ENCODE data around the gene IL16. TPM values are rescaled to one million over a fixed set of nuclear protein-coding genes. Genes with fewer than 3 reads are reported as not detected.
A peak's percentile ranks its signal among the peaks of the same experiment; 100 is the strongest.

The IL16 gene
- total and polyA plus RNA-seq, 9 of the 15 experiments (the other 6 are each of a cell fraction or from before 2014, with no cell fraction given) = 1.4 to 18.8 (median 10.6) TPM

GRCh38 chr15:81168131-81168526, 28.6 kb upstream of the IL16 start:
- Histone ChIP-seq H3K36me3 (ENCODE audit: control insufficient read depth, insufficient read depth, low read length) (peaks cover 7% of the 10 kb centered on the region; the same call in 2 of the 3 replicates), H3K9me1 (ENCODE audit: control insufficient read depth, insufficient read depth, low read length) (no peaks in the 10 kb centered on the region), H4K20me1 (replicated peaks; ENCODE audit: control insufficient read depth, insufficient read depth, low read length) (no peaks in the 10 kb centered on the region), H3K27ac (ENCODE audit: extremely low read depth, low read depth, low read length) (peak overlapping the region; percentile 81), H3K4me2 (ENCODE audit: insufficient read depth, low read length) (peak overlapping the region; percentile 33), H2AFZ (ENCODE audit: low read depth, low read length) (peak overlapping the region; percentile 64), H3K9me3 (replicated peaks; ENCODE audit: control insufficient read depth, insufficient read depth, low read depth, low read length) (no peaks in the 10 kb centered on the region), H3K9ac (ENCODE audit: insufficient read depth in 1 of 2, low read depth in 2 of 2, low read length in 2 of 2) (0 out of 4 replicates have a peak overlapping the region, but pooled peaks of 1 of the 2 experiments have one; percentile 18), H3K27me3 (ENCODE audit: control insufficient read depth in 2 of 2, insufficient read depth in 2 of 2, low read length in 2 of 2) (no peaks in the 10 kb centered on the region), H3K4me1 (replicated peaks in 1 of 2; ENCODE audit: control insufficient read depth in 2 of 2, insufficient read depth in 2 of 2, low read length in 2 of 2) (peaks cover 27 to 52% of the 10 kb centered on the region in 2 experiments), H3K79me2 (ENCODE audit: control insufficient read depth, insufficient read depth, low read length) (no peaks in the 10 kb centered on the region), H3K4me3 (no peak overlapping the region)
- ChIA-PET POLR2A (interaction anchor here (0.6 to 3.1 kb wide), 4 partner anchors 7 to 21 kb away, joined by 3 to 10 read pairs (median 4); no protein-coding TSS in a partner anchor), CTCF (ENCODE audit: low intra/inter-chr PET ratio) (no interaction called here)
- no TSS peak for BruUV-seq (replicated peaks)
- FAIRE-seq (no peak), DNase-seq (ENCODE audit: extremely low read depth in 1 of 4, low spot score in 3 of 4) (no peak), ATAC-seq (peak; percentile 4; the same call in 1 of the 3 replicates)
- intact Hi-C loops (cut with micrococcal nuclease) = no loop called here
- 68% methylated on average over 2 of the region's 2 CpGs for WGBS (ENCODE audit: insufficient coverage, low coverage, missing lambda C conversion rate)
- in situ Hi-C loops (cut with MboI) = no loop called here
- TF ChIP-seq KLF10 (CRISPR knock-in tag; IDR thresholded peaks at IDR 0.05) (no peak), ZFP1 (CRISPR knock-in tag; IDR thresholded peaks at IDR 0.05) (no peak), ELF1 (tag; IDR thresholded peaks at IDR 0.05) (no peak), PRDM10 (IDR thresholded peaks at IDR 0.05; ENCODE audit: partially characterized antibody) (peak; percentile 32), PHF21A (IDR thresholded peaks at IDR 0.05; ENCODE audit: borderline replicate concordance, low read depth) (no peak), NR4A1 (CRISPR knock-in tag; IDR thresholded peaks at IDR 0.05) (no peak), NR4A1 (tag; IDR thresholded peaks at IDR 0.05) (peak; percentile 32; the same call in 1 of the 2 replicates)
- TF ChIP-seq, protein P1, sequence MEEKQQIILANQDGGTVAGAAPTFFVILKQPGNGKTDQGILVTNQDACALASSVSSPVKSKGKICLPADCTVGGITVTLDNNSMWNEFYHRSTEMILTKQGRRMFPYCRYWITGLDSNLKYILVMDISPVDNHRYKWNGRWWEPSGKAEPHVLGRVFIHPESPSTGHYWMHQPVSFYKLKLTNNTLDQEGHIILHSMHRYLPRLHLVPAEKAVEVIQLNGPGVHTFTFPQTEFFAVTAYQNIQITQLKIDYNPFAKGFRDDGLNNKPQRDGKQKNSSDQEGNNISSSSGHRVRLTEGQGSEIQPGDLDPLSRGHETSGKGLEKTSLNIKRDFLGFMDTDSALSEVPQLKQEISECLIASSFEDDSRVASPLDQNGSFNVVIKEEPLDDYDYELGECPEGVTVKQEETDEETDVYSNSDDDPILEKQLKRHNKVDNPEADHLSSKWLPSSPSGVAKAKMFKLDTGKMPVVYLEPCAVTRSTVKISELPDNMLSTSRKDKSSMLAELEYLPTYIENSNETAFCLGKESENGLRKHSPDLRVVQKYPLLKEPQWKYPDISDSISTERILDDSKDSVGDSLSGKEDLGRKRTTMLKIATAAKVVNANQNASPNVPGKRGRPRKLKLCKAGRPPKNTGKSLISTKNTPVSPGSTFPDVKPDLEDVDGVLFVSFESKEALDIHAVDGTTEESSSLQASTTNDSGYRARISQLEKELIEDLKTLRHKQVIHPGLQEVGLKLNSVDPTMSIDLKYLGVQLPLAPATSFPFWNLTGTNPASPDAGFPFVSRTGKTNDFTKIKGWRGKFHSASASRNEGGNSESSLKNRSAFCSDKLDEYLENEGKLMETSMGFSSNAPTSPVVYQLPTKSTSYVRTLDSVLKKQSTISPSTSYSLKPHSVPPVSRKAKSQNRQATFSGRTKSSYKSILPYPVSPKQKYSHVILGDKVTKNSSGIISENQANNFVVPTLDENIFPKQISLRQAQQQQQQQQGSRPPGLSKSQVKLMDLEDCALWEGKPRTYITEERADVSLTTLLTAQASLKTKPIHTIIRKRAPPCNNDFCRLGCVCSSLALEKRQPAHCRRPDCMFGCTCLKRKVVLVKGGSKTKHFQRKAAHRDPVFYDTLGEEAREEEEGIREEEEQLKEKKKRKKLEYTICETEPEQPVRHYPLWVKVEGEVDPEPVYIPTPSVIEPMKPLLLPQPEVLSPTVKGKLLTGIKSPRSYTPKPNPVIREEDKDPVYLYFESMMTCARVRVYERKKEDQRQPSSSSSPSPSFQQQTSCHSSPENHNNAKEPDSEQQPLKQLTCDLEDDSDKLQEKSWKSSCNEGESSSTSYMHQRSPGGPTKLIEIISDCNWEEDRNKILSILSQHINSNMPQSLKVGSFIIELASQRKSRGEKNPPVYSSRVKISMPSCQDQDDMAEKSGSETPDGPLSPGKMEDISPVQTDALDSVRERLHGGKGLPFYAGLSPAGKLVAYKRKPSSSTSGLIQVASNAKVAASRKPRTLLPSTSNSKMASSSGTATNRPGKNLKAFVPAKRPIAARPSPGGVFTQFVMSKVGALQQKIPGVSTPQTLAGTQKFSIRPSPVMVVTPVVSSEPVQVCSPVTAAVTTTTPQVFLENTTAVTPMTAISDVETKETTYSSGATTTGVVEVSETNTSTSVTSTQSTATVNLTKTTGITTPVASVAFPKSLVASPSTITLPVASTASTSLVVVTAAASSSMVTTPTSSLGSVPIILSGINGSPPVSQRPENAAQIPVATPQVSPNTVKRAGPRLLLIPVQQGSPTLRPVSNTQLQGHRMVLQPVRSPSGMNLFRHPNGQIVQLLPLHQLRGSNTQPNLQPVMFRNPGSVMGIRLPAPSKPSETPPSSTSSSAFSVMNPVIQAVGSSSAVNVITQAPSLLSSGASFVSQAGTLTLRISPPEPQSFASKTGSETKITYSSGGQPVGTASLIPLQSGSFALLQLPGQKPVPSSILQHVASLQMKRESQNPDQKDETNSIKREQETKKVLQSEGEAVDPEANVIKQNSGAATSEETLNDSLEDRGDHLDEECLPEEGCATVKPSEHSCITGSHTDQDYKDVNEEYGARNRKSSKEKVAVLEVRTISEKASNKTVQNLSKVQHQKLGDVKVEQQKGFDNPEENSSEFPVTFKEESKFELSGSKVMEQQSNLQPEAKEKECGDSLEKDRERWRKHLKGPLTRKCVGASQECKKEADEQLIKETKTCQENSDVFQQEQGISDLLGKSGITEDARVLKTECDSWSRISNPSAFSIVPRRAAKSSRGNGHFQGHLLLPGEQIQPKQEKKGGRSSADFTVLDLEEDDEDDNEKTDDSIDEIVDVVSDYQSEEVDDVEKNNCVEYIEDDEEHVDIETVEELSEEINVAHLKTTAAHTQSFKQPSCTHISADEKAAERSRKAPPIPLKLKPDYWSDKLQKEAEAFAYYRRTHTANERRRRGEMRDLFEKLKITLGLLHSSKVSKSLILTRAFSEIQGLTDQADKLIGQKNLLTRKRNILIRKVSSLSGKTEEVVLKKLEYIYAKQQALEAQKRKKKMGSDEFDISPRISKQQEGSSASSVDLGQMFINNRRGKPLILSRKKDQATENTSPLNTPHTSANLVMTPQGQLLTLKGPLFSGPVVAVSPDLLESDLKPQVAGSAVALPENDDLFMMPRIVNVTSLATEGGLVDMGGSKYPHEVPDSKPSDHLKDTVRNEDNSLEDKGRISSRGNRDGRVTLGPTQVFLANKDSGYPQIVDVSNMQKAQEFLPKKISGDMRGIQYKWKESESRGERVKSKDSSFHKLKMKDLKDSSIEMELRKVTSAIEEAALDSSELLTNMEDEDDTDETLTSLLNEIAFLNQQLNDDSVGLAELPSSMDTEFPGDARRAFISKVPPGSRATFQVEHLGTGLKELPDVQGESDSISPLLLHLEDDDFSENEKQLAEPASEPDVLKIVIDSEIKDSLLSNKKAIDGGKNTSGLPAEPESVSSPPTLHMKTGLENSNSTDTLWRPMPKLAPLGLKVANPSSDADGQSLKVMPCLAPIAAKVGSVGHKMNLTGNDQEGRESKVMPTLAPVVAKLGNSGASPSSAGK (IDR thresholded peaks at IDR 0.05) = no peak
